ENCODE results near the gene LRRN4.
A peak's percentile ranks its signal among the peaks of the same experiment; 100 is the strongest.

LRRN4 gene
- 0 reads per million in 2 donors for total RNA-seq

GRCh38 chr20:6053776-6054688 lies at the start of gene LRRN4:
TSS of gene LRRN4 (minus strand) at chr20:6054060. CDS start at chr20:6052799, 1,261 bp downstream.
- no peak for DNase-seq

DNA sequence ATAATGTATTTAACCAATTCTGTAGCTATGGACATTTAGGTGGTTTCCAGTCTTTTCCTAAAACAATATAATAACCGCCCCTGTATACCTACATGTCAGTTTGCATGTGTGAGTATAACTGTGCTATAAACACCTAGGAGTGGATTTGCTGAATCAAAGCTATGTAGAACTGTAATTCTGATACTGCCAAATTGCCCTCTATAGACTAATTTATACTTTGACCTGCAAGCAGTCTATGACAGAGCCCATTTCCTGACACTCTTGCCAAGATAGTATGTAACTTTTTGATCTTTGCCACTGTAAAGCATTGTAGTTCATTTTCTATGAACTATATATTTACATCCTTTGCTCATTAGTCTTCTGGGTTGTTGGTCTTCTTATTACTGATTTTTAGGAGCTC lies 49.4 kb upstream of the LRRN4 start:
- no peak for DNase-seq

DNA sequence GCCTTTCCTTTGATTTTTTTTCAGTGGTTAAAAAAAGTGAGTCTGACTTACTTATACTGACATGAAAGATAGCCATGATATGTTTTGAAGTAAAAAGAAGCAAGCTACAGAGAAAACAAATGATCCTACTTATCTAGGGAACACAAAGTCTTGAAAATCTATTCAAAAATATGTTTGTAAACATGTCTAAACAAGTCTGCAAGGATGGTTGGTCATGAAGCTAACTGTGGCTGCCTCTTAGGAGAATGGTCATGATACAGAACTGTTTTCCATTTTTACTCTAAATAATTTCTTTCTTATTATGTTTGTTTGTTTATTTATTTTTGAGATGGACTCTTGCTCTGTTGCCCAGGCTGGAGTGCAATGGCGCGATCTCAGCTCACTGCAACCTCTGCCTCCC lies 47.5 kb upstream of the LRRN4 start:
- no peak for DNase-seq

GRCh38 chr20:6100246-6100645 lies 46.4 kb upstream of the LRRN4 start:
- no peak for DNase-seq

DNA sequence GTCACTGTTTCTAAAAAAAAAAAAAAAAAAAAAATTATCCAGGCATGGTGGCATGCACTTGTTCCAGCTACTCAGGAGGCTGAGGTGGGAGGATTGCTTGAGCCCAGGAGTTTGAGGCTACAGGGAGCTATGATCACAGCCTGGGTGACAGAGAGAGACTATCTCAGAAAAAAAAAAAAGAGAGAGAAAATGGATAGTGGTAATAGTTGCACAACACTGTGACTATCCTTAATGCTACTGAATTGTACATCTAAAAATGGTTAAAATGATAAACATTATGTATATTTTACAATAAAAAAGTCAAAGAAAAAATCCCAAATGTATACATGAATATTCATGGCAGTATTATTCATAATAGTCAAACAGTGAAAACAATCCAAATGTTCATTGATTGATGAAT lies 46.0 kb upstream of the LRRN4 start:
- DNase-seq: no peak

GRCh38 chr20:6095409-6095808 lies 41.5 kb upstream of the LRRN4 start:
- DNase-seq: no peak

- no peak for DNase-seq
Measured at GRCh38 chr20:6094565-6094964, 40.7 kb upstream of the LRRN4 start.

DNA sequence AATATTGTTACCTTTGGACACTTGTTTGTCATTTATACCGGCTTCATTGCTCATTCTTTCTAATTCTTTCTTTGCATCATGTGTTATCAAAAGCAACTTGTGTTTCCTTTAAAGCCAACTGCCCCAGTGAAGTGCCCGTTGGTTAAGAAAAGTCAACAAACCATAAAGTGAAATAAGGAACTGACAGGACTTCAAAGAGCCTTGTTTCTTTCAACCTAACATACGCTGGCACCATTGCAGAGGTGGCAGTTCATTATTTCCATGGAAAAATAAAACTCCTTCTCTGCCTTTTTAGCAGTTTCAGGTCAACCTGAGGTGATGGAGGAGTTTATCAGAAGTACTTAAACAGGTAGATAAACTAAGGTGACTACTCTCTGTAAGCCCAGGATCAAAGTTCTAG lies 40.2 kb upstream of the LRRN4 start:
- DNase-seq: no peak

GRCh38 chr20:6091661-6092060 lies 37.8 kb upstream of the LRRN4 start:
- DNase-seq: no peak

- no peak for DNase-seq
Measured at GRCh38 chr20:6086868-6087267, 33.0 kb upstream of the LRRN4 start.

GRCh38 chr20:6083926-6084325 lies 30.1 kb upstream of the LRRN4 start:
- no peak for DNase-seq

GRCh38 chr20:6081236-6081635 lies 27.4 kb upstream of the LRRN4 start:
- no peak for DNase-seq

- no peak for DNase-seq
Measured at GRCh38 chr20:6079016-6079415, 25.2 kb upstream of the LRRN4 start.

- DNase-seq: no peak
Measured at GRCh38 chr20:6075428-6076219, 21.8 kb upstream of the LRRN4 start.

- no peak for DNase-seq
Measured at GRCh38 chr20:6074784-6075183, 20.9 kb upstream of the LRRN4 start.

DNA sequence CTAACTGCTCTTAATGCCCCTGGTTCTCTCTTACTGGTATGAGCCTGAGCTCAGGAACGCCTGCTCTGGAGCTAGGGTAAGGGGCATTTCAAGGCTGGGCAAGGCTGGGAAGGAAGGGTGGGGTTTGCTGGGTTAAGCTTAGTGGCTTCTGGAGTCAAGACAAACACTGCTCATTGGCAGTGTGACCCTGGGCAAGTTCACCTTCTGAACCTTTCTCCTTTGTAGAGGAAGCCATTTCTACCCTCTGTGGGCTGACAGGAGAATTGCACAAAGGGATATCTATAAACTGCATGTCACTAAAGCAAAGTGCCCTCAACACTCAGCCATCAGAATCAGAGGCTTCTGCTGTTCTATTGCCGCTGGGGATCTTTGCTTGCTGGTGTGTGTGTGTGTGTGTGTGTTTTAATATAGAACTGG lies 20.3 kb upstream of the LRRN4 start:
- peak in 1 of 5 experiments; percentile 35 for DNase-seq

DNA sequence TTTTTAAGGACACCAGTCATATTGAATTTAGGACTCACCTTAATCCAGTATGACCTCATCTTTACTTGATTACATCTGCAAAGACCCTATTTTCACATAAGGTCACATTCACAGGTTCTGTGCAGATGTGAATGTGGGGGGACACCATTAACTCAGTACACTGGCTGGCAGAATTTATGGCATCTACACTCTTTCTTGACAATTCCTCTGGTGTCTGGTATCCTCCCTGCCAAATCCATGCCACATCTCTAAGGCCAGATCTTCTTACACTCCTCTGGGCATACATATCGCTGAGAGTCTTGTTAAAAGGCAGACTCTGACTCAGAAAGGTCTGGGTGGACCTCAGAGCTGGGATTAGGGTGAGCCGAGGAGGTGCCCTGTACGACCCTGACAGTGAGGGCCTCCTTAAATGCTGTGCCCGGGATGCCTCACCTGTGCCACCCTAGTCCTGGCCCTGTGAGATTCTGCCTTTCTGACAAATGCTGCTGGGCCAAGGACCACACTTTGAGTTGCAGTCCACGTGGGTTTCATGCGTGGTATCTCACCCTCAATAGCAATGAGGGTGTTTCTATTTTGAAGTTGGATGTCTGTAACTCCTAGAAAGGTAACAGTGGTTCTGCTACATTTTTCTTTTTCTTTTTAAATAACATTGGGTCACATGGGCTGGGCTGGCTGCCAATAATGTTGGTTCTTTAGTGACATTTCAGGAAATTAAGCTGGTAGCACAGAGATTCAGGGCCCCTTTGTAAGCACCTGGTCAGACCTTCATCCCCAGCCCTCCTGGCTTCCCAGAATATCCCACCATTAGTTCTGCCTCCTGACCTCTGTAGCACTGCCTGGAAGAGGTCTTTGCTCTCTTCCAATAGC lies 17.2 kb upstream of the LRRN4 start:
- no peak for DNase-seq

DNA sequence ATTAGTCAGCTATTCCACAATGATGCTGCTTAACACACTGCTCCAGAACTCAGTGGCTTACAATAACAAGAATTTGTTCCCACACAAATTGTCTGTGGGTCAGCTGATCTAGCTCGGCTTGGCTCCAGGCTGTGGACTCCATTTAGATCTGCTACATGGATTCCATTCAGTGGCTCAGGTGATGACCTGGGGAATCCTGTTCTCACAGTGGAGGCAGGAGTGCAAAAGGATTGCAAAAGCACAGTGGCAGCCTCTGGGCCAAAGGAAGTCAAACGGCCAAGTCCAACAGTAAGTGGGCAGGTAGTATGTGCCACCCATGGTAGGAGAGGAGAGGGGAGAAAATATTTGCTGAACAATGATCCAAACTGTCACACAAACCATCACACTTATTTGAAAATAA lies 15.8 kb upstream of the LRRN4 start:
- no peak for DNase-seq

- no peak for DNase-seq
Measured at GRCh38 chr20:6067763-6068318, 14.0 kb upstream of the LRRN4 start.

DNA sequence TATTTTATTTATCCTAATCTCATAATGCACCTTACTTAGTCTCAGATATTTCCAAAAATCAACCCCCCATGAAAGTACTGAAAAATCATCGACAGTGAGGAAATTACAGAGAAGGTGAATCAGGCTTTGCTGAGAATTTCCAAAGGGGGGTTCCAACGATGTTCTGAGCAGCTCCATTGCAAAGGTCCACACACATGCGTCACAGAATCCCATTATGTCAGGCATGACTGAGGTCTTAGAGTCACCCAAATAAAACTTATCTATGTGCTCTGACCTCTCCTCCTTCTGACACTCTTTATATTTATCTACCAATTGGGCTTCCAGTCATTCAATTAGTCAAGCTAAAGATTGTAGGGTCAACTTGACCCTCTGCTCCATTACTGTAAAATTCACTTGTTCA lies 12.7 kb upstream of the LRRN4 start:
- no peak for DNase-seq

GRCh38 chr20:6061544-6061943 lies 7.7 kb upstream of the LRRN4 start:
- DNase-seq: peak in 1 of 5 experiments; percentile 21

GRCh38 chr20:6060213-6060612 lies 6.4 kb upstream of the LRRN4 start:
- DNase-seq: no peak

Measured in T-helper 2 cell (primary cell).